Endothelial cell of umbilical vein (primary cell): ENCODE measurements around the gene CCR5. TPM values are rescaled to one million over a fixed set of nuclear protein-coding genes. Genes with fewer than 3 reads are reported as not detected.

ENCODE experiments used
- BruUV-seq: library from RNA; stranded (reverse); fragments of 400-500 nt; replicated peaks from 2 replicates; lab custom pipeline; 2021; lab: Mats Ljungman, UMichigan
- CTCF ChIA-PET: fragments of 300-600, 350-600 bp; sonication (Branson Sonifier 250); formaldehyde crosslinking; loops from one replicate; lab custom pipeline; 2021; ENCODE audit warnings: antibody characterized with exemption, inconsistent platforms; lab: Charles Lee
- POLR2A ChIA-PET: fragments of 300-600, 350-600 bp; sonication (Branson Sonifier 250); formaldehyde crosslinking; loops from one replicate; lab custom pipeline; 2021; ENCODE audit warnings: antibody characterized with exemption, inconsistent platforms; lab: Charles Lee
- DNase-seq: peaks from one replicate; pipeline ENCODE4 v3.0.0-alpha.2; 2011; ENCODE audit warnings: low read depth, low spot score
- FAIRE-seq: peaks from 2 replicates; lab custom pipeline; 2011; peaks lifted over from hg19 to GRCh38; lab: Jason Lieb, UNC
- H2AFZ ChIP-seq: 2 replicates; pipeline ENCODE4 v1.6.0; 2012; ENCODE audit warnings: low read depth, low read length, control low read depth, inconsistent platforms
- H3K27ac ChIP-seq: 2 replicates; pipeline ENCODE4 v1.5.1; 2011; ENCODE audit warnings: low read depth, mild to moderate bottlenecking, control low read depth, low read length, moderate library complexity; ENCODE audit not compliant: insufficient read depth
- H3K27me3 ChIP-seq, 2 experiments: 2 replicates each; pipeline versions ENCODE4 v1.6.0 to v1.6.1; 2011; ENCODE audit warnings: low read length in 2 of 2, mixed read lengths in 1 of 2; ENCODE audit not compliant: control insufficient read depth in 2 of 2, insufficient read depth in 2 of 2
- H3K36me3 ChIP-seq, 2 experiments: 2 replicates in 1 of 2; 3 replicates in 1 of 2; pipeline ENCODE4 v1.5.1; 2011; ENCODE audit warnings: low read length in 2 of 2, mild to moderate bottlenecking in 1 of 2, moderate library complexity in 1 of 2; ENCODE audit not compliant: control insufficient read depth in 2 of 2, insufficient read depth in 2 of 2; ENCODE audit errors: extremely low read depth in 1 of 2
- H3K4me1 ChIP-seq: 3 replicates; pipeline ENCODE4 v1.5.1; 2011; ENCODE audit warnings: mild to moderate bottlenecking, low read length; ENCODE audit not compliant: control insufficient read depth, insufficient read depth; ENCODE audit errors: extremely low read depth
- H3K4me2 ChIP-seq: 2 replicates; pipeline ENCODE4 v1.6.1; 2011; ENCODE audit warnings: low read length, control low read depth, mixed read lengths; ENCODE audit not compliant: insufficient read depth
- H3K4me3 ChIP-seq, 3 experiments: fragments of 200-600 bp in 1 of 3; sonication (generic), shearing (Covaris generic) in 1 of 3; replicated peaks in 1 of 3; 2 replicates each; pipeline ENCODE4 v1.5.1; 2011 to 2016; ENCODE audit warnings: control low read depth in 3 of 3, low read length in 3 of 3, mild to moderate bottlenecking in 2 of 3, inconsistent platforms in 1 of 3, low read depth in 1 of 3, moderate library complexity in 1 of 3; ENCODE audit not compliant: insufficient read depth in 1 of 3
- H3K79me2 ChIP-seq: 2 replicates; pipeline ENCODE4 v1.6.0; 2012; ENCODE audit warnings: low read length, inconsistent platforms; ENCODE audit not compliant: control insufficient read depth, insufficient read depth
- H3K9ac ChIP-seq: replicated peaks from 2 replicates; pipeline ENCODE3; 2011; ENCODE audit warnings: low read length, control low read depth; ENCODE audit not compliant: insufficient read depth; ENCODE audit errors: extremely low read depth
- H3K9me1 ChIP-seq: replicated peaks from 3 replicates; pipeline ENCODE4 v1.6.0; 2011; ENCODE audit warnings: mild to moderate bottlenecking, low read length; ENCODE audit not compliant: control insufficient read depth, insufficient read depth; ENCODE audit errors: extremely low read depth
- H3K9me3 ChIP-seq: replicated peaks from 2 replicates; pipeline ENCODE4 v1.5.1; 2012; ENCODE audit warnings: low read length, inconsistent platforms; ENCODE audit not compliant: control insufficient read depth, insufficient read depth
- H4K20me1 ChIP-seq: replicated peaks from 2 replicates; pipeline ENCODE3; 2011; ENCODE audit warnings: mild to moderate bottlenecking, low read length; ENCODE audit not compliant: control insufficient read depth, insufficient read depth; ENCODE audit errors: extremely low read depth
- EZH2 ChIP-seq: IDR thresholded peaks from 2 replicates; pipeline ENCODE4 v1.6.1; 2012; ENCODE audit warnings: borderline replicate concordance, low read depth, mild to moderate bottlenecking, moderate library complexity, low read length, inconsistent platforms; ENCODE audit not compliant: severe bottlenecking
- FOS ChIP-seq: IDR thresholded peaks from 2 replicates; pipeline ENCODE4 v1.6.1; 2011; ENCODE audit warnings: mild to moderate bottlenecking, low read length, moderate library complexity, borderline replicate concordance; ENCODE audit not compliant: insufficient read depth
- GATA2 ChIP-seq: IDR thresholded peaks from 2 replicates; pipeline ENCODE4 v1.7.0; 2011; ENCODE audit warnings: low read depth, mild to moderate bottlenecking, moderate library complexity, mixed read lengths, low read length; ENCODE audit not compliant: insufficient read length, insufficient read depth
- JUN ChIP-seq: IDR thresholded peaks from 2 replicates; pipeline ENCODE4 v1.6.1; 2011; ENCODE audit warnings: borderline replicate concordance, low read depth; ENCODE audit not compliant: insufficient read length, insufficient read depth
- MAX ChIP-seq: IDR thresholded peaks from 2 replicates; pipeline ENCODE4 v1.6.1; 2011; ENCODE audit not compliant: insufficient read depth, insufficient read length
- MYC ChIP-seq: IDR thresholded peaks from one replicate; pipeline ENCODE4 v1.6.1; 2011; ENCODE audit warnings: mild to moderate bottlenecking, low read depth, low read length
- POLR2A ChIP-seq: IDR thresholded peaks from 2 replicates; pipeline ENCODE4 v1.6.1; 2012; ENCODE audit warnings: low read depth, mild to moderate bottlenecking, control low read depth, low read length
- POLR2AphosphoS5 ChIP-seq: IDR thresholded peaks from 2 replicates; pipeline ENCODE4 v1.6.1; 2012; ENCODE audit warnings: low read depth, mild to moderate bottlenecking, control low read depth, low read length, moderate library complexity; ENCODE audit not compliant: insufficient read depth
- dilution Hi-C: fragments of 300-500 bp; cut with MboI; formaldehyde crosslinking; loops from one replicate; pipeline ENCODE4 v1.15.0; 2019; ENCODE audit warnings: low sequenced_read_pairs; ENCODE audit not compliant: extremely low pct_ligation_motif_present
- intact Hi-C: fragments of 100-400 bp; cut with micrococcal nuclease; formaldehyde crosslinking; loops from one replicate; pipeline ENCODE4 v1.10.0; 2022
- polyA plus RNA-seq, 4 experiments: library from polyadenylated mRNA; depleted of rRNA in 3 of 4; stranded (reverse) in 3 of 4; unstranded in 1 of 4; fragments of >200 nt; gene quantifications; 2 replicates each; pipeline versions ENCODE4 v1.2.1 to v1.2.3, GENCODE V29; 2011 to 2012; ENCODE audit warnings: missing spikeins in 1 of 4
- total RNA-seq: library from RNA; stranded (reverse); gene quantifications from 2 replicates; pipeline ENCODE4 v1.2.3, GENCODE V29; 2021
- TF ChIP-seq, protein P1 (sequence below), 2 donors: IDR thresholded peaks; 1 replicate in 1 of 2; 2 replicates in 1 of 2; pipeline ENCODE4 v1.5.1; 2011; ENCODE audit warnings: low read length in 2 of 2, mild to moderate bottlenecking in 2 of 2, moderate library complexity in 2 of 2, control low read depth in 1 of 2, inconsistent platforms in 1 of 2, low read depth in 1 of 2; ENCODE audit not compliant: insufficient read depth in 1 of 2; ENCODE audit errors: extremely low read depth in 1 of 2

Gene CCR5
- total and polyA plus RNA-seq, 2 donors (not counting 3 experiments of a cell fraction or from before 2014, with no cell fraction given) = not detected

GRCh38 chr3:46393011-46393410 is 22.3 kb downstream of the CCR5 start:
- DNase-seq (no peak), FAIRE-seq (no peak)
- dilution Hi-C loops (no loop called here), intact Hi-C loops (no loop called here)
- Histone ChIP-seq H3K9me3 (no peaks in the 10 kb centered on the region), H3K27ac (no peak overlapping the region), H3K27me3 (no peaks in the 10 kb centered on the region), H3K9me1 (no peaks in the 10 kb centered on the region), H3K4me2 (no peak overlapping the region), H3K9ac (no peak overlapping the region), H3K4me3 (no peak overlapping the region), H3K4me1 (no peaks in the 10 kb centered on the region), H3K36me3 (no peaks in the 10 kb centered on the region), H4K20me1 (no peaks in the 10 kb centered on the region), H2AFZ (no peak overlapping the region), H3K79me2 (no peaks in the 10 kb centered on the region)
- TF ChIP-seq GATA2 = no peak
- TF ChIP-seq EZH2 = no peak
- no peak for TF ChIP-seq POLR2A
- no peak for TF ChIP-seq MYC
- ChIA-PET POLR2A (no interaction called here), CTCF (interaction anchor here (1.0 kb wide), 2 partner anchors 10 to 15 kb away, joined by 3 to 4 read pairs; no protein-coding TSS in a partner anchor)
- no TSS peak for BruUV-seq

DNA sequence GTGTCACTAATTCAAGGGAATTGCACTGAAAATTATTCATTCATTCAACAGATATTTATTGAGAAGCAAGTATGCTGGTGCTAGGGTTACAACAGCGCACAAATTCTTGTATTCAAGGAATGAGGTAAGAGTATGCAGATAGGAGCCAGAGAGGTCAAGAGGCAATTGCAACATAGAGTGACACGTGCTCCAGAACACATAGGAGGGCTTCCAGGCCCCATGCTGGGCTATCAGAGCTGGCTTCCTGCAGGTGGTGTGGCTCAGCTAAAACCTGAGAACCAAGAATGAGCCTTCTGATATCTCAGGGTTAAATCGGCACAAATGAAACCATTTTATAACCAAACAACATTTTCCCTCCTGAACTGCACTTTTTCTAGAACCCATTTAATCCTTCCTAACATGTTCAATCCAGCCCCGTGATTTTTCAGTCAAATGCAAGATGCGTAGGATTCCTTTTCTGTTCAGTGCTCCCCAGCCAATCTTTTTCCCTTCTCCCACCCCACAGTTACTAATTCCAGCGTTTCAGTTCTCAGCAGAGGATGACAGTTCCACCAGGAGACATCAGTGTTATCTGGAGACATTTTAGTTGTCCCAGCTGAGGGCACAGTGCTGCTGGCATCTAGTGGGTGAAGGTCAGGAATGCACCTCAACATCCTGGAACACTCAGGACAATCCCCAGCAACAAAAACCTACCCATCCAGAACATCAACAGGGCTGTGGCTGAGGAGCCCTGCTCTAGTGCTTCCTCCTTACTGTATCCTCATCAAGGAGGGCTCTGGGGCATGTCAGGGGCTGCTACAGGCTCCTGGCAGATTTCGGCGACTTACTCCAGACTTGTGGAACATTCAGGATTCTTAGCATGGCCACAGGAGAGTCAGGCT is 23.0 kb downstream of the CCR5 start:
- Histone ChIP-seq H3K9me3 (no peaks in the 10 kb centered on the region), H3K4me1 (no peaks in the 10 kb centered on the region), H2AFZ (no peak overlapping the region), H3K9ac (no peak overlapping the region), H3K27ac (no peak overlapping the region), H3K79me2 (no peaks in the 10 kb centered on the region), H3K27me3 (no peaks in the 10 kb centered on the region), H3K4me2 (no peak overlapping the region), H4K20me1 (no peaks in the 10 kb centered on the region), H3K4me3 (no peak overlapping the region), H3K9me1 (no peaks in the 10 kb centered on the region), H3K36me3 (no peaks in the 10 kb centered on the region)
- dilution Hi-C loops = no loop called here
- no peak for FAIRE-seq
- ChIA-PET POLR2A (no interaction called here), CTCF (interaction anchor here (1.0 kb wide), 2 partner anchors 9 to 16 kb away, joined by 3 to 4 read pairs; no protein-coding TSS in a partner anchor)
- no peak for TF ChIP-seq JUN
- TF ChIP-seq MAX = no peak
- TF ChIP-seq MYC = no peak
- no peak for TF ChIP-seq GATA2
- no peak for TF ChIP-seq POLR2AphosphoS5
- TF ChIP-seq, protein P1, sequence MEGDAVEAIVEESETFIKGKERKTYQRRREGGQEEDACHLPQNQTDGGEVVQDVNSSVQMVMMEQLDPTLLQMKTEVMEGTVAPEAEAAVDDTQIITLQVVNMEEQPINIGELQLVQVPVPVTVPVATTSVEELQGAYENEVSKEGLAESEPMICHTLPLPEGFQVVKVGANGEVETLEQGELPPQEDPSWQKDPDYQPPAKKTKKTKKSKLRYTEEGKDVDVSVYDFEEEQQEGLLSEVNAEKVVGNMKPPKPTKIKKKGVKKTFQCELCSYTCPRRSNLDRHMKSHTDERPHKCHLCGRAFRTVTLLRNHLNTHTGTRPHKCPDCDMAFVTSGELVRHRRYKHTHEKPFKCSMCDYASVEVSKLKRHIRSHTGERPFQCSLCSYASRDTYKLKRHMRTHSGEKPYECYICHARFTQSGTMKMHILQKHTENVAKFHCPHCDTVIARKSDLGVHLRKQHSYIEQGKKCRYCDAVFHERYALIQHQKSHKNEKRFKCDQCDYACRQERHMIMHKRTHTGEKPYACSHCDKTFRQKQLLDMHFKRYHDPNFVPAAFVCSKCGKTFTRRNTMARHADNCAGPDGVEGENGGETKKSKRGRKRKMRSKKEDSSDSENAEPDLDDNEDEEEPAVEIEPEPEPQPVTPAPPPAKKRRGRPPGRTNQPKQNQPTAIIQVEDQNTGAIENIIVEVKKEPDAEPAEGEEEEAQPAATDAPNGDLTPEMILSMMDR (IDR thresholded peaks at IDR 0.05; ENCODE audit: extremely low read depth in 1 of 2, insufficient read depth in 1 of 2, low read depth in 1 of 2, low read length in 2 of 2) = no peak
- TF ChIP-seq EZH2 = no peak
- no peak for TF ChIP-seq FOS
- TF ChIP-seq POLR2A = no peak
- intact Hi-C loops = no loop called here
- no peak for DNase-seq
- no TSS peak for BruUV-seq
